ENCODE results near the gene CRACR2B.

GRCh38 chr11:833849-834311 lies 6.2 kb downstream of the CRACR2B start:
- TF ChIP-seq CTCF (IDR thresholded peaks at IDR 0.05; ENCODE audit: low read depth, low read length, poor library complexity, severe bottlenecking) (no peak), EZH2phosphoT487 (IDR thresholded peaks at IDR 0.05; ENCODE audit: borderline replicate concordance, low read length) (no peak)

All from DOHH2 (cell line).